GM18502 (cell line): ENCODE data around the gene DDX27.

Source experiments
- ATAC-seq: cut with Tn5 transposase; IDR thresholded peaks from one replicate; pipeline ENCODE4 v1.9.1; 2021; ENCODE audit warnings: mild to moderate bottlenecking; ENCODE audit not compliant: unreplicated experiment, poor library complexity

The DDX27 gene

GRCh38 chr20:49245921-49246740, 26.9 kb downstream of the DDX27 start:
- no peak for ATAC-seq

DNA sequence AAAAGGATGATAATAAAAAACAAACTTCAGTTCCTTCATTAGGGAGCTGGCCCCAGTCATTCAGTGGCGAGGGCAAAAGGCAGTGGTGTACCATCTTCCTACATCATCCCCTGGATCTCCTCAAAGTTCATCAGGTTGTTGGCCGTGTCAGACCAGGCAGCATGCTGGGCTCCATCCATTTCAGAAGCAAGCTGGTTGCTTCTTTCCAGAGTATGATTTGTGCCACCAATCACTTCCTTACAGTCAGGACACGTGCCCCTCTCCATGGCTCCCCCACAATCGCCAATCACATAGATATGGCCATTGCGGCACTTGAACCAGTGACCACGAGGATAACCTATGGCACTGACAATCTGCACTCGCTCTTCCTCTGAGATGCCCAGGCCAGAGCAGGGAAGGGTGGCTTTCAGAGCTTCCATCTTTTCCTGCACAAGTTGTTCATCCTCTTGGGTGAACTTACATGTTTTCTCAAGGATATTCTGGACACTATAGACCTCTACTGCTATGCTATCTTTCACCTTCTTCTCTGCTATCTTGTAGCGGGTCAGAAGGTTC, 28.0 kb downstream of the DDX27 start:
- no peak for ATAC-seq

DNA sequence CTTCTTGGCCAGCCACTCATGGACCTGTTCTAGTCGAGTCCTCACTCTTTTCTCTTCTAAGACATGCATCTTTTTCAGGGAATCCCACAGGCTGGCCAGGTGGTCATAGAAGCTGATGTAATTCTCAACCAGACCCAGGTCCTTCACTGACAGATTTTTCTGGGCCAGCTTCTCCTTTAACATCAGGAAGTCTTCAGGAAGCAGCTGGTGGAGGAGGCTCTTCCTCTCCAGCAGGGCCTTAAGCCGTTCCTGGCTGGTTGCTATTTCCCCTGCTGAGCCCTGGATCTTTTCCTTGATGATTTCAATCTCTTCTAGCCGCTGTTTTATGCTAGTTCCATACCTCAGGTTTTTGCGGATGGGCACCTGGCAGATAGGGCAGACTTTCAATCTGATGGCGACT, 28.6 kb downstream of the DDX27 start:
- no peak for ATAC-seq

- no peak for ATAC-seq
These were observed 29.1 kb downstream of the DDX27 start for GRCh38 chr20:49248301-49248700.

DNA sequence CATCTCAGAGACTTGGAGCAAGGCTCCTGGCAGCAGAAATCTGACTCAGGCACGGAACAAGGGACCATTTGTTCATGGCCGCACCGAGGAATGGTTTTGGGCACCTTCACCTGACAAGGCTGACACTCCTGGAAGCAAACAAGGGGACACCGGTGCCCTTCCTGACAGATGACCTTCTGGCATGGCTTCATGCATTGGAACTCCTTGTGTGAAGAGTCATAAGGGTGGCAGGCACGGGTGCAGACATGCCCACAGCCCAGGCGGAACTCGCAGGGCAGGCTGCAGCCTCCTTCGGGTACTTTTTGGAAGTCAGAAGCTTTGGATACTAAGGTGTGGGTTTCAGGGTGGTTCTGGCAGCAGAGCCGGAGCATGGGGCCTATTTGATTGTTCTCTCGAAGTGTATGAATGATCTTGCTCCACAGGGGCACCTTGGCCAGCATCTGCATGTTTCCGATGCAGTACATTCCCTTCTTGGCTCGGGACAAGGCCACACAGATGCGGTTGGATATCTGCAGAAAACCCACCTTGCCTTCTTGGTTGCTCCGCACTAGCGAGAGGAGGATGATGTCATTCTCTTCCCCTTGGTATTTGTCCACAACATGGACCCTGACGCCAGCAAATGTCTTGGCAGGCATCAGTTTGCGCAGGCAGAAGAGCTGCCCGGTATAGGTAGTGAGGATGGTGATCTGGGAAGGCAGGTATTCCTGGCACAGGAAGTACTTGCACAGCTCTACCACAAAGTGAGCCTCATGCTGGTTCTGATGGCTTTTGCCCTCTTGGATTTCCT, 29.9 kb downstream of the DDX27 start:
- no peak for ATAC-seq

GRCh38 chr20:49252556-49253350, 33.5 kb downstream of the DDX27 start:
- ATAC-seq: no peak

GRCh38 chr20:49256261-49256660, 37.0 kb downstream of the DDX27 start:
- ATAC-seq: no peak

DNA sequence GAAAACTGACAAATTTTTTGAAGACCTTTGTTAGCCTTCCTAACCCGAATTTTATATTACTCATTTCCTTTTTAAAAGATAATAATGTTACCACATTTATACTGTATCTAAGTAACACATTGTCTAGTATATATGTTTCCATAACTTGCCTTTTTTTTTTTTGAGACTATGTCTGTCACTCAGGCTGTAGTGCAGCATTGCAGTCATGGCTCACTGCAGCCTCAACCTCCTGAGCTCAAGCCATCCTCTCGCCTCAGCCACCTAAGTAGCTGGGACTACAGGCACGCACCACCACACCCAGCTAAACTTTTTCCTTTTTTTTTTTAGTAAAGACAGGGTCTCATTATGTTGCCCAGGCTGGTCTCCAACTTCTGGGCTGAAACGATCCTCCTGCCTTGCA, 40.1 kb downstream of the DDX27 start:
- no peak for ATAC-seq

GRCh38 chr20:49259799-49260198, 40.6 kb downstream of the DDX27 start:
- ATAC-seq: no peak

GRCh38 chr20:49260218-49260617, 41.0 kb downstream of the DDX27 start:
- no peak for ATAC-seq

GRCh38 chr20:49261173-49261572, 42.0 kb downstream of the DDX27 start:
- no peak for ATAC-seq

GRCh38 chr20:49262444-49262843, 43.2 kb downstream of the DDX27 start:
- no peak for ATAC-seq

GRCh38 chr20:49267327-49267726, 48.1 kb downstream of the DDX27 start:
- no peak for ATAC-seq

DNA sequence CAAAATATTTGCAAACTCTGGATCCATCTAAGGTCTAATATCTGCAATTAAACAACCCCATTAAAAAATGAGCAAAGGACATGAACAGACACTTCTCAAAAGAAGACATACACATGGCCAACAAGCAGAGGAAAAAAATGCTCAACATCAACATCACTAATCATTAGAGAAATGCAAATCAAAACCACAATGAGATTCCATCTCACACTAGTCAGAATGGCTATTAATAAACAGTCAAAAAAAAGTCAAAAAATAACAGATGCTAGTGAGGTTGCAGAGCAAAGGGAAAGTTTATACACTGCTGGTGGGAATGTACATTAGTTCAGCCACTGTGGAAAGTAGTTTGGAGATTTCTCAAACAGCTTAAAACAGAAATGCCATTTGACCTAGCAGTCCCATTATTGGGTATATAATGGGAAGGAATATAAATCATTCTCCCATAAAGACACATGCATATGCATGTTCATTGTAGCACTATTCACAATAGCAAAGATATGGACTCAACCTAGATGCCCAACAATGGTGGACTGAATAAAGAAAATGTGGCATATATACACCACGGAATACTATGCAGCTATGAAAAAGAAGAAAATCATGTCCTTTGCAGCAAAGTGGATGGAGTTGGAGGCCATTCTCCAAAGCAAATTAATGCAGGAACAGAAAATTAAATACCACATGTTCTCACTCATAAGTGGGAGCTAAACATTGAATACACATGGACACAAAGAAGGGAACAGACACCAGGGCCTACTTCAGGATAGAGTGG, 49.6 kb downstream of the DDX27 start:
- ATAC-seq: no peak

- no peak for ATAC-seq
These were observed 51.0 kb downstream of the DDX27 start for GRCh38 chr20:49270177-49270576.

GRCh38 chr20:49270736-49271135, 51.5 kb downstream of the DDX27 start:
- ATAC-seq: no peak

GRCh38 chr20:49272654-49273053, 53.4 kb downstream of the DDX27 start:
- ATAC-seq: peak; percentile 38

DNA sequence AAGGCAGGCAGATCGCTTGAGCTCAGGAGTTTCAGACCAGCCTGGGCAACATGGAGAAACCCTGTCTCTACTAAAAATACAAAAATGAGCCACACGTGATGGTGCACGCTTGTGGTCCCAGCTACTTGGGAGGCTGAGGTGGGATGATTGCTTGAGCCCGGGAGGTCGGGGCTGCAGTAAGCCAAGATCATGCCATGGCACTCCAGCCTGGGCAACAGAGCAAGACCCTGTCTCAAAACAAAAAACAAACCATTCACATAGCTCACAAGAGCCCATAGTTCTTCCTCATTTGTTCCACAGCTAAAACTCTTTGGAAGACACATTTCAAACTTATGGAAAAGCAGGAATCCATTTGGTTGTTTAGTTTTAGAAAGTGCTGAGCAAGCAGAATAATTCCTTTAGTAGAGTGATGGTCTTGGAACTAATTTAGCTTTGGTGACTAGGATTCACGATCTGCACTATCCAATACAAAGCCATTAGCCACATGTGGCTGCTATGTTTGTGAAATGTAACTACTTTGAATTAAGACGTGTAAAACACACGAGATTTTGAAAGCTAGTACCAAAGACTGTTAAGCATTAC, 54.6 kb downstream of the DDX27 start:
- ATAC-seq: no peak

GRCh38 chr20:49275216-49275615, 56.0 kb downstream of the DDX27 start:
- no peak for ATAC-seq
